NCI-H2081 treated with DMSO at 0.1 percent for 48 hours (cell line): ENCODE data around the gene MLXIP.

Source experiments
- DNase-seq: peaks from one replicate; lab custom pipeline; 2025; lab: John Stamatoyannopoulos, UW

The MLXIP gene

DNA sequence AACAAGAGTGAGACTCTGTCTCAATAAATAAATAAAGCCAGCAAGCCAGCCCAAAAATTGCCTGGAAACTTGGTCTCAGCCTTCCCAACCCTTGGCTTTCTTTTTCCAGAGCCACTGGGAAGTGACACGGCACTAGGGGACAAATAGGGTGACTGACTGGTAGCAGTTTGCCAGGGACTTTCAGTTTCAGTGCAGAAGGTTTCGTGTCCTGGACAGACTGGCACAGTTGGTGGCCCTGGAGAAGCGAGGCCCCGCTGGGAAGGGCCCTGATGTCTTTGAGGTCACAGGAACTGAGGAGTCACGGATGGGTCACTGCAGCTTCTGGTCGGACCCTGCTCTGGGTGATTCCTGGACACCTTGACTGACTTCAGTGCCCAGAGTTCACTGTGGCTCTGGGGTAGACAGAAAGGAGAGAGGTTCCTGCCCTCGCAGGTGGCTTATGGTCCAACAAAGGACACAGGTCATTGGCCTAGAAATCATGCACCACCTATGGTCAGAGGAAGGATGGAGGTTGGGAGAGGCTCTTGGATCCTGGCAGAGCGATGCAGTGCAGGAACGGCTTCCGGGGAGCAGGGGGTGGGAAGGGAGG, 107.0 kb downstream of the MLXIP start:
- DNase-seq: no peak

GRCh38 chr12:122187466-122187865, 108.9 kb downstream of the MLXIP start:
- no peak for DNase-seq

DNA sequence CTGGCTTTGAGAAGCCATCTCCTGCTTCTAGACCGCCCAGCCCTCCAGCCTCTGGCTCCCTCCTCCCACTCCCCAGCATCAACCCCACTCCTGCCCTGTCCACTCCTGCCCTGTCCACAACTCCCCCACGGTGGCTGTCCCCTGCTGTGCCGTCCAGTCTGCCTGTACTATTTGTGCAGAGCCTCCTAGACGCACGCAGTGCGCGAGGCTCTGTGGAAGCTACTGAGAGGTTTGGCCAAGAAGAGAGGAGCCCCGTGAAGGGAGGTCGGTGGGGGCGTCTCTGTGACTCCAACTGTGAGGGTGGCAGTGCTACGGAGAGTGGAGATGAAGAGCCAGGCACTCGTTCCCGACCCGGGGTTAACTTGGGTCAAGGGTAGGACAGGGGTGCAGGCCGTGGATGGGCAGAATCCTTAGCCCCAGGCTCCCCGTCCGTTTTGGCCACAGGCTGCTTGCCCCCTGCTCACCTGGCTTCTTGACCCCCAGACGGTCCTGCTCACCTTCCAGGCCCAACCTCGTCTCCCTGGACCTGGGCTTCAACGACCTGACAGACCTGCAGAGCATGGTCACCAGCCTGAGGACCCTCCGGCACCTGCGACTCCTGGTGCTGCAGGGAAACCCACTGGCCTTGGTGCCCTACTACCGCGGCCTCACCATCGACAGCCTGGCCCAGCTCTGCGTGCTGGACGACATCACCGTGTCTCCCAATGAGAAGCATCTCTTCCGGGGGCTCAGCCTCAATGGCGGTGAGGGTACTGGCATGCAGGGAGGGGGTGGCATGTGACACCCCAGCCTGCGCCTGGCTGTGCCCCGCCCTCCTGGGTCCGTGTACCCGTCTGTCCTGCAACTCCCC, 111.3 kb downstream of the MLXIP start:
- no peak for DNase-seq

- no peak for DNase-seq
These were observed 112.5 kb downstream of the MLXIP start for GRCh38 chr12:122190842-122191668.

- no peak for DNase-seq
These were observed 113.9 kb downstream of the MLXIP start for GRCh38 chr12:122192441-122192840.

DNA sequence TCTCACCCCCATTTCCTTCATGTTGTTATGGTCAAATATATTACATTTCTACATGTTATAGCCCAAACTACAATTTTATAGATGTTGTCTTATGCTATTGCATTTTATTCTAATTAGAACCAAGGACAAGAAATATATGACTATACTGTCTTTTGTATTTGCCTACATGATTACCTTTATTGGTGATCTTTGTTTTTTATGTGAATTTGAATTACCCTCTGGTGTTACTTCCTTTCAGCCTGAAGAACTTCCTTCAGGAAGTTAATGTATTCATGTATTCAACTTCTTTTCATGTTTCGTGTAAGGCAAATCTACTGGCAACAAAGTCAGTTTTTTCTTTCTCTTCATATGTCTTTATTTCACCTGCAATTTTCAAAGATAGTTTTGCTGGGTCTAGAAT, 116.2 kb downstream of the MLXIP start:
- no peak for DNase-seq

DNA sequence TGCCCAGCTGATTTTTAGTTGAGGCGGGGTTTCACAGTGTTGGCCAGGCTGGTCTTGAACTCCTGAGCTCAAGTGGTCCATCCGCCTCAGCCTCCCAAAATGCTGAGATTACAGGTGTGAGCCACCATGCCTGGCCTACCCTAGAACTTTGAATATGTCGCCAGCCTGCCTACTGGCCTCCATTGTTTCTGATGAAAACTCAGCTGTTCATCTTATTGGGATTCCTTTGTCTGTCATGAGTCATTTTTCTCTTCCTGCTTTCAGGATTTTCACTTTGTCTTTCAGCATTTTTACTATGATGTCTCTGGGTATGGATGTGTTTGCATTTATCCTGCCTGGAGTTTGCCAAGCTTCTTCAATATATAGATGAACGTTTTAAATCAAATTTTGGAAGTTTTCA, 116.8 kb downstream of the MLXIP start:
- DNase-seq: no peak
